ENCODE results near the gene FGFBP1. TPM values are rescaled to one million over a fixed set of nuclear protein-coding genes. Genes with fewer than 3 reads are reported as not detected.

FGFBP1 gene
- polyA plus RNA-seq, 3 donors from 2014 or later: 0.53 TPM; not detected in 2

- Mint-ChIP-seq H3K4me1 (no peaks in the 10 kb centered on the region), H3K27me3 (ENCODE audit: low read depth in 3 of 3) (peaks cover 0 to 7% (median 4%) of the 10 kb centered on the region in 3 donors), H3K36me3 (peaks cover 0 to 6% (median 0%) of the 10 kb centered on the region in 3 donors), H3K9me3 (no peaks in the 10 kb centered on the region), H3K27ac (no peak overlapping the region), H3K4me3 (no peak overlapping the region)
- DNase-seq: no peak
Measured at GRCh38 chr4:15894921-15895916, 43.3 kb downstream of the FGFBP1 start.

GRCh38 chr4:15894393-15894792 lies 44.1 kb downstream of the FGFBP1 start:
- DNase-seq: no peak
- H3K36me3 Mint-ChIP-seq: peaks cover 0 to 6% (median 0%) of the 10 kb centered on the region in 3 donors
- peaks cover 0 to 7% (median 4%) of the 10 kb centered on the region in 3 donors for H3K27me3 Mint-ChIP-seq (ENCODE audit: low read depth in 3 of 3)
- H3K27ac Mint-ChIP-seq: no peak overlapping the region
- no peaks in the 10 kb centered on the region for H3K4me1 Mint-ChIP-seq
- H3K4me3 Mint-ChIP-seq: no peak overlapping the region
- no peaks in the 10 kb centered on the region for H3K9me3 Mint-ChIP-seq

DNA sequence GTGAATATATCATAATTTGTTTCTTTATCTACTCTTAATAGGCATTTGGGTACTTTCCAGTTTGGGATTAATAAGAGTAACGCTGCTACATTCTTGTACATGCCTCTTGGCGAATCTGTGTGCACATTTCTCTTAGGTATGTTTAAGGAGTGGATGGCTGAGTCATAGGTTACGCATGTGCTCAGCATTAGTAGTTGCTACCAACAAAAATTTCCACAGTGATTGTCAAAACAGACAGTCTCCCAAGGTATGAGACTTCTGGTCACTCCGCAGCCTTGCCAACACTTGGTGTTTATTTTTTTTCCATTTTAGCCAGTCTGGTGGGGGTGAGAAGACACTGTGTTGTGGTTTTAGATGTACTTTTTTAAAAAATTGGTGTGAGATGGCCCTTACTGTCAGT lies 44.6 kb downstream of the FGFBP1 start:
- Mint-ChIP-seq H3K4me1 (no peaks in the 10 kb centered on the region), H3K27ac (no peak overlapping the region), H3K36me3 (peaks cover 0 to 3% (median 0%) of the 10 kb centered on the region in 3 donors), H3K9me3 (no peaks in the 10 kb centered on the region), H3K27me3 (ENCODE audit: low read depth in 3 of 3) (peaks cover 0 to 7% (median 4%) of the 10 kb centered on the region in 3 donors), H3K4me3 (no peak overlapping the region)
- DNase-seq: no peak

GRCh38 chr4:15891312-15891711 lies 47.2 kb downstream of the FGFBP1 start:
- no peak for DNase-seq
- Mint-ChIP-seq H3K4me3 (no peak overlapping the region), H3K4me1 (no peaks in the 10 kb centered on the region), H3K27me3 (ENCODE audit: low read depth in 3 of 3) (peaks cover 1 to 7% (median 2%) of the 10 kb centered on the region in 3 donors), H3K27ac (no peak overlapping the region), H3K36me3 (no peaks in the 10 kb centered on the region), H3K9me3 (no peaks in the 10 kb centered on the region)

GRCh38 chr4:15890246-15890829 lies 48.2 kb downstream of the FGFBP1 start:
- peaks cover 0 to 7% (median 1%) of the 10 kb centered on the region in 3 donors for H3K27me3 Mint-ChIP-seq (ENCODE audit: low read depth in 3 of 3)
- H3K36me3 Mint-ChIP-seq: no peaks in the 10 kb centered on the region
- no peak overlapping the region for H3K27ac Mint-ChIP-seq
- H3K4me1 Mint-ChIP-seq: no peaks in the 10 kb centered on the region
- H3K4me3 Mint-ChIP-seq: no peak overlapping the region
- DNase-seq: no peak
- H3K9me3 Mint-ChIP-seq: no peaks in the 10 kb centered on the region

GRCh38 chr4:15888515-15888914 lies 50.0 kb downstream of the FGFBP1 start:
- H3K36me3 Mint-ChIP-seq: no peaks in the 10 kb centered on the region
- no peak overlapping the region for H3K27ac Mint-ChIP-seq

More at GRCh38 chr4:15888515-15888914, 50.0 kb downstream of the FGFBP1 start:
- Mint-ChIP-seq H3K9me3 (no peaks in the 10 kb centered on the region), H3K27me3 (ENCODE audit: low read depth in 3 of 3) (peaks cover 0 to 2% (median 1%) of the 10 kb centered on the region in 3 donors), H3K4me3 (no peak overlapping the region), H3K4me1 (peaks cover 4 to 7% of the 10 kb centered on the region in 2 donors)
- DNase-seq: no peak

Other genes with a start within 250 kb of the FGFBP1 start
- 1 to 10 TPM in 2 of 3 donors, under 1 TPM in 1; 0.78 to 2.0 (median 1.1) TPM for gene BST1, start 235.7 kb downstream of the FGFBP1 start, polyA plus RNA-seq
- gene CD38, start 160.4 kb downstream of the FGFBP1 start, polyA plus RNA-seq: 100 to 1,000 TPM in 1 of 3 donors, 10 to 100 TPM in 2; 33.4 to 133 (median 60.9) TPM
- 1,000 to 10,000 TPM; 1,171 to 1,886 (median 1,278) TPM for gene FGFBP2, start 24.4 kb upstream of the FGFBP1 start, polyA plus RNA-seq
- under 1 TPM in 2 of 3 donors, not detected in 1; 0.11 to 0.16 TPM for gene PROM1, start 145.3 kb upstream of the FGFBP1 start, polyA plus RNA-seq